ENCODE results near the gene SLC22A3. TPM values are rescaled to one million over a fixed set of nuclear protein-coding genes. Genes with fewer than 3 reads are reported as not detected.

SLC22A3 gene
- total RNA-seq, 1 experiment from 2014 or later = 0.07 TPM

GRCh38 chr6:160420969-160421556 lies 72.9 kb downstream of the SLC22A3 start:
- RAD21 ChIA-PET (ENCODE audit: low non-redundant PET in 1 of 2, low total read pairs in 2 of 2, uncharacterized antibody in 2 of 2, unreplicated experiment in 2 of 2) = no interaction called here
- no peak for ATAC-seq
- POLR2A ChIA-PET = no interaction called here
- CTCF ChIA-PET = no interaction called here
- H3K4me1 ChIP-seq (ENCODE audit: control insufficient read depth in 1 of 2, insufficient read depth in 2 of 2, low read length in 2 of 2) = peaks cover 0 to 10% of the 10 kb centered on the region in 2 experiments; a peak in 2 of 4 replicates
- no peaks in the 10 kb centered on the region for H3K27me3 ChIP-seq (ENCODE audit: insufficient read depth, low read length)
- H3K9me3 ChIP-seq (ENCODE audit: control insufficient read depth in 1 of 2, insufficient read depth in 1 of 2, low read depth in 1 of 2, low read length in 2 of 2) = no peaks in the 10 kb centered on the region
- no peak overlapping the region for H2AFZ ChIP-seq (ENCODE audit: low read depth, low read length, poor library complexity, severe bottlenecking)
- BruUV-seq (replicated peaks) = no TSS peak
- no peaks in the 10 kb centered on the region for H3K36me3 ChIP-seq (ENCODE audit: control insufficient read depth in 1 of 2, insufficient read depth in 2 of 2, low read length in 2 of 2)
- H4K20me1 ChIP-seq (ENCODE audit: insufficient read depth) = no peaks in the 10 kb centered on the region
- DNase-seq (ENCODE audit: low read depth, low spot score) = no peak
- no peak overlapping the region for H3K4me2 ChIP-seq (ENCODE audit: low read length)
- H3K79me2 ChIP-seq (ENCODE audit: insufficient read depth, low read length) = no peaks in the 10 kb centered on the region
- no peak overlapping the region for H3K27ac ChIP-seq (ENCODE audit: low read depth, low read length)
- TF ChIP-seq EZH2phosphoT487 (IDR thresholded peaks at IDR 0.05; ENCODE audit: borderline replicate concordance) (no peak), RAD21 (IDR thresholded peaks at IDR 0.05; ENCODE audit: low read depth) (no peak)
- no peak overlapping the region for H3K9ac ChIP-seq (ENCODE audit: low read length)
- intact Hi-C loops (cut with micrococcal nuclease) = no loop called here
- no peak overlapping the region for H3K4me3 ChIP-seq (replicated peaks in 1 of 2; ENCODE audit: low read depth in 1 of 2, low read length in 2 of 2)
- H3K9me2 ChIP-seq (ENCODE audit: insufficient read depth) = no peaks in the 10 kb centered on the region

GRCh38 chr6:160421854-160422253 lies 73.7 kb downstream of the SLC22A3 start:
- no peak overlapping the region for H3K27ac ChIP-seq (ENCODE audit: low read depth, low read length)
- H3K79me2 ChIP-seq (ENCODE audit: insufficient read depth, low read length) = no peaks in the 10 kb centered on the region
- intact Hi-C loops (cut with micrococcal nuclease) = no loop called here
- H3K9me2 ChIP-seq (ENCODE audit: insufficient read depth) = no peaks in the 10 kb centered on the region
- no peak overlapping the region for H3K4me3 ChIP-seq (replicated peaks in 1 of 2; ENCODE audit: low read depth in 1 of 2, low read length in 2 of 2)
- no peak overlapping the region for H3K4me2 ChIP-seq (ENCODE audit: low read length)
- BruUV-seq (replicated peaks) = no TSS peak
- H3K9ac ChIP-seq (ENCODE audit: low read length) = no peak overlapping the region
- no peak for TF ChIP-seq SIN3A (IDR thresholded peaks at IDR 0.05; ENCODE audit: low read depth)
- no peak for TF ChIP-seq ZFX (IDR thresholded peaks at IDR 0.05)
- no peak for TF ChIP-seq POLR2AphosphoS5 (IDR thresholded peaks at IDR 0.05; ENCODE audit: low read depth, low read length)
- no peak for TF ChIP-seq YY1 (IDR thresholded peaks at IDR 0.05; ENCODE audit: extremely low read depth, insufficient replicate concordance, low read depth, low read length)
- TF ChIP-seq SRF (IDR thresholded peaks at IDR 0.05; ENCODE audit: low read depth) = no peak
- TF ChIP-seq POLR2A (IDR thresholded peaks at IDR 0.05; ENCODE audit: borderline replicate concordance, extremely low read depth, insufficient read depth, insufficient read length) = no peak
- TF ChIP-seq EZH2phosphoT487 (IDR thresholded peaks at IDR 0.05; ENCODE audit: borderline replicate concordance) = no peak
- ATAC-seq (no peak), DNase-seq (ENCODE audit: low read depth, low spot score) (no peak)
- CTCF ChIA-PET = no interaction called here
- H3K36me3 ChIP-seq (ENCODE audit: control insufficient read depth in 1 of 2, insufficient read depth in 2 of 2, low read length in 2 of 2) = no peaks in the 10 kb centered on the region
- no peak overlapping the region for H2AFZ ChIP-seq (ENCODE audit: low read depth, low read length, poor library complexity, severe bottlenecking)
- no peaks in the 10 kb centered on the region for H4K20me1 ChIP-seq (ENCODE audit: insufficient read depth)
- no peaks in the 10 kb centered on the region for H3K9me3 ChIP-seq (ENCODE audit: control insufficient read depth in 1 of 2, insufficient read depth in 1 of 2, low read depth in 1 of 2, low read length in 2 of 2)
- H3K4me1 ChIP-seq (ENCODE audit: control insufficient read depth in 1 of 2, insufficient read depth in 2 of 2, low read length in 2 of 2) = peaks cover 0 to 10% of the 10 kb centered on the region in 2 experiments; a peak in 2 of 4 replicates
- RAD21 ChIA-PET (ENCODE audit: low non-redundant PET in 1 of 2, low total read pairs in 2 of 2, uncharacterized antibody in 2 of 2, unreplicated experiment in 2 of 2) = no interaction called here
- H3K27me3 ChIP-seq (ENCODE audit: insufficient read depth, low read length) = no peaks in the 10 kb centered on the region
- POLR2A ChIA-PET = no interaction called here
